Cardiac fibroblast (primary cell): ENCODE results near the gene CCL11.

Experiments used
- DNase-seq, 2 donors: peaks; one replicate each; pipeline versions ENCODE4 v3.0.0 to v3.0.0-alpha.2; 2010; ENCODE audit warnings: low read depth in 2 of 2
- H3K4me3 ChIP-seq, 2 donors: replicated peaks in 1 of 2; 1 replicate in 1 of 2; 2 replicates in 1 of 2; pipeline ENCODE4 v1.5.1; 2011; ENCODE audit warnings: low read depth in 2 of 2, low read length in 2 of 2, mild to moderate bottlenecking in 2 of 2, moderate library complexity in 1 of 2
- TF ChIP-seq, protein P1 (sequence below): IDR thresholded peaks from one replicate; pipeline ENCODE4 v1.5.1; 2011; ENCODE audit warnings: low read depth, mild to moderate bottlenecking, low read length, inconsistent platforms

The CCL11 gene

DNA sequence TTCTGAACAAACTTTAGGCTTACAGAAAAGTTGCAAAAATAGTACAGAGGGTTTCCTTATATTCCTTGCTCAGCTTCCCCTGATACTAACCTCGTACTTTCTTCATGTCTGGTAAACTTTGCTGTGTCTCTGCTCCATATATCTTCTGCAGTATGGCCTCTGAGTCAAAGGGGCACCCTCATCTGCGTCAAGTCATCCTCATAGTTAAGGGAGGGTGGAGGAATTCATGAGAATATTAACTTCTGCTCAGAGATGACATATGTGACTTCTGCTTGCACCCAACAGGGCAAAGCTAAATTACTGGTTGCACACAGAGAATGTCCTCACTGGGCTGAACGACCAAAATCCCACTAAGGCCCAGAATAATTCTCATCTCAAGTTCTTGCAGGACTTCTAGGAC is 19.8 kb upstream of the CCL11 start:
- TF ChIP-seq, protein P1, sequence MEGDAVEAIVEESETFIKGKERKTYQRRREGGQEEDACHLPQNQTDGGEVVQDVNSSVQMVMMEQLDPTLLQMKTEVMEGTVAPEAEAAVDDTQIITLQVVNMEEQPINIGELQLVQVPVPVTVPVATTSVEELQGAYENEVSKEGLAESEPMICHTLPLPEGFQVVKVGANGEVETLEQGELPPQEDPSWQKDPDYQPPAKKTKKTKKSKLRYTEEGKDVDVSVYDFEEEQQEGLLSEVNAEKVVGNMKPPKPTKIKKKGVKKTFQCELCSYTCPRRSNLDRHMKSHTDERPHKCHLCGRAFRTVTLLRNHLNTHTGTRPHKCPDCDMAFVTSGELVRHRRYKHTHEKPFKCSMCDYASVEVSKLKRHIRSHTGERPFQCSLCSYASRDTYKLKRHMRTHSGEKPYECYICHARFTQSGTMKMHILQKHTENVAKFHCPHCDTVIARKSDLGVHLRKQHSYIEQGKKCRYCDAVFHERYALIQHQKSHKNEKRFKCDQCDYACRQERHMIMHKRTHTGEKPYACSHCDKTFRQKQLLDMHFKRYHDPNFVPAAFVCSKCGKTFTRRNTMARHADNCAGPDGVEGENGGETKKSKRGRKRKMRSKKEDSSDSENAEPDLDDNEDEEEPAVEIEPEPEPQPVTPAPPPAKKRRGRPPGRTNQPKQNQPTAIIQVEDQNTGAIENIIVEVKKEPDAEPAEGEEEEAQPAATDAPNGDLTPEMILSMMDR, result no peak
- no peak overlapping the region for H3K4me3 ChIP-seq
- no peak for DNase-seq

DNA sequence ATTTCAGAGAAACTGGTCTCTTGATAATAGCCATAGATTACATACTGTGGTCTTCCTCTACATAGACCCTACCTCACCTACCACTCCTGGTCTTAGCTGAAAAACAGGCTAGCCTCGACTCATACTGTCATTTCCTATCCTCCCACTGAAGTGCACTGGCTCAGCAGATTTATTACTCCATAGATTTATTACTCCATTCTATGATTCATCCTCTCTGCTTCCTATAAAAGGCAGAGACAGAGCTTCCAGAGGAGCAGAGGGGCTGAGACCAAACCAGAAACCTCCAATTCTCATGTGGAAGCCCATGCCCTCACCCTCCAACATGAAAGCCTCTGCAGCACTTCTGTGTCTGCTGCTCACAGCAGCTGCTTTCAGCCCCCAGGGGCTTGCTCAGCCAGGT is 15.6 kb upstream of the CCL11 start, which contains the start of gene CCL7:
CCL7 (plus strand) TSS at position 253 of the 400 bp plus-strand sequence; CDS start at position 323, 70 bp downstream.
- TF ChIP-seq, protein P1, result no peak
- peak; percentile 48 to 72 for DNase-seq
- no peak within 1 kb of the TSS for H3K4me3 ChIP-seq

DNA sequence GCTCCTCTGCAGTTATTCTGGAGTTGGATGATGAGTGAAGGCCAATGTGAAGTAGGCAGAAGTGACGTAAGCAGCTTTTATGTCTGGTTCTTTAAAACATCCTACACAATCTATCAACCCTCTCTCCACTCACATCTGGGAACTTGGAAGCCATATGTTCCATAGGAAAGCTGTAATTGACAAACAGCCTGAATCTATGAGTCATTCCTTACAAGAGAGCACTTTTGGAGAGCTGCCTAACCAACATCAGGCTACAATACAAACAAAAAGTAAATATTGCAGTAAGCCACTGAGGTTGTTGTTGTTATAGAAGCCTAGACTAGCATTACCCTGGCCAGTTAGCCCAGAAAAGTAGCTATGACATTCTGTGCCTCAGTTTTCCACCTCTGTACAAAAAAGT is 9.7 kb upstream of the CCL11 start:
- TF ChIP-seq, protein P1, result no peak
- no peak overlapping the region for H3K4me3 ChIP-seq
- peak; percentile 95 for DNase-seq

DNA sequence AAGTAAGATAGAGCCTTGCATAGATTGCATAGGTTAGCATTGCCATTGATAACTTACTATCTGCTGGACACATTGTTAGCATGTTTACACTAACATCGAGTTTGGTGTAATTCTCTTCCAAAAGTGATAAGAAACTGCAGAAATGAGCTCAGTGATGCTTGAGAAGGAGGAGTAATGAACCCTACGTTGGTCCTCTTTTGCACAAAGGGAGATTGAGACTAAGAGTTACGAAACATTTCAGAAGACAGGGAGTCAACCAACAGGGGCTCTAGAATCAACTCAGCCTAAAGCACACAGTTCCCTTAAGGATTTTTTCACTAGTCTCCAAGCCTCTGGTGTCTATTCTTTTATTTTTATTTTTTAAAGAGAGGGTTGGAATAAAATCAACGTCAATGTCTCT is 8.7 kb upstream of the CCL11 start:
- TF ChIP-seq, protein P1, result no peak
- H3K4me3 ChIP-seq, result no peak overlapping the region
- DNase-seq, result peak; percentile 6 to 66

DNA sequence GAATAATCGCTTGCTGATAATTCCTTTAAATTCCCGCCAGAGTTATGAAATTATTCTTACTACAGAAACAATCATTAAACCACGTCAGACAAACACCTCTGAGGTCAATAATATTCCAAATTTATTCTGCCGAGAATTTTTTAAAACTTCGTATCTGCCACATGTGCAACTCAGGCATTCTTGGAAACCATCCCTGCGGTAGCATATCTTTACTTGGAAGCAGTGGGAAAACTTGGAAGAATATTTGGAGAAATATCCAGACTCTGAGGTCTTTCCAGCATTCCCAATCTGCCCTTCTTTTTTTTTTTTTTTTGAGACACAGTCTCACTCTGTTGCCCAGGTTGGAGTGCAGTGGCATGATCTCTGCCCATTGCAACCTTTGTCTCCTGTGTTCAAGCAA is 2.0 kb upstream of the CCL11 start:
- no peak overlapping the region for H3K4me3 ChIP-seq
- DNase-seq, result peak in 1 of 2 donors; percentile 44
- TF ChIP-seq, protein P1, result no peak

DNA sequence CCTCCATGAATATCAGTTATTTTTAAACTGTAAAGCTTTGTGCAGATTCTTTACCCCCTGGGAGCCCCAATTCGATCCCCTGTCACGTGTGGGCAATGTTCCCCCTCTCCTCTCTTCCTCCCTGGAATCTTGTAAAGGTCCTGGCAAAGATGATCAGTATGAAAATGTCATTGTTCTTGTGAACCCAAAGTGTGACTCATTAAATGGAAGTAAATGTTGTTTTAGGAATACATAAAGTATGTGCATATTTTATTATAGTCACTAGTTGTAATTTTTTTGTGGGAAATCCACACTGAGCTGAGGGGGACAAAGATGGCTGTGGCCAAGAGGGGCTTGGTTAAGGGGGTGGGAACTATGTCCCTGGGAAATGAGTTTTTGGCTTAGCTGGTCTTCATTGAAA is 2.3 kb downstream of the CCL11 start:
- no peak overlapping the region for H3K4me3 ChIP-seq
- peak in 1 of 2 donors; percentile 28 for DNase-seq
- TF ChIP-seq, protein P1, result no peak

DNA sequence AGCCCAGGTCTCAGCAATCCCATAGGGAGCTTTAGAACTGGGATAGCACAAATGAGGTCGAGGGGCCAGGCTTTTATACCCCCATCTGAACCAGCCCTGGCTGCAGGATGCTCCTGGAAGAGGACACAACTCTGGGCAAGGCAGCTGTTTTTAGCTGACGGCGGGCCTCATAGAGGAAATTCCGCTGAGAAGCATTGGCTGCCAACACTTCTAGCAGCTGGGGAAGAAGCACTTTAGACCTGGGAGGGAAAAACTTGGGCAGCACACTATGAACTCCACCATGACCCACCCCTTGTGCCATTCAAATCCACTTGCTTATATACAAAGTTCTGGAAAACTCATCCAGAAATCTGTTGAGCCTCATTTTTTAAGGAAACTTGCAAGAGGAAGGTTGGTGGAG is 5.0 kb downstream of the CCL11 start:
- no peak overlapping the region for H3K4me3 ChIP-seq
- TF ChIP-seq, protein P1, result no peak
- DNase-seq, result no peak
